HG03521 (cell line): ENCODE measurements around the gene MTMR3.

Experiments
- ATAC-seq: cut with Tn5 transposase; IDR thresholded peaks from one replicate; pipeline ENCODE4 v1.9.1; 2021; ENCODE audit warnings: mild to moderate bottlenecking, moderate library complexity; ENCODE audit not compliant: unreplicated experiment

MTMR3 gene

GRCh38 chr22:29998627-29999384, 115.8 kb downstream of the MTMR3 start:
- no peak for ATAC-seq

- no peak for ATAC-seq
These were observed 117.6 kb downstream of the MTMR3 start for GRCh38 chr22:30000566-30000965.

GRCh38 chr22:30001459-30001858, 118.5 kb downstream of the MTMR3 start:
- ATAC-seq, result no peak

GRCh38 chr22:30002861-30003486, 120.0 kb downstream of the MTMR3 start:
- ATAC-seq, result no peak

- ATAC-seq, result no peak
These were observed 121.1 kb downstream of the MTMR3 start for GRCh38 chr22:30004101-30004500.

- no peak for ATAC-seq
These were observed 121.7 kb downstream of the MTMR3 start for GRCh38 chr22:30004694-30005093.

GRCh38 chr22:30005213-30005857, 122.4 kb downstream of the MTMR3 start:
- ATAC-seq, result no peak

- ATAC-seq, result no peak
These were observed 124.4 kb downstream of the MTMR3 start for GRCh38 chr22:30007361-30007760.

GRCh38 chr22:30008401-30008800, 125.4 kb downstream of the MTMR3 start:
- no peak for ATAC-seq

GRCh38 chr22:30009478-30009877, 126.5 kb downstream of the MTMR3 start:
- no peak for ATAC-seq

- ATAC-seq, result no peak
These were observed 127.9 kb downstream of the MTMR3 start for GRCh38 chr22:30010789-30011405.

- no peak for ATAC-seq
These were observed 130.2 kb downstream of the MTMR3 start for GRCh38 chr22:30013201-30013600.

- no peak for ATAC-seq
These were observed 131.3 kb downstream of the MTMR3 start for GRCh38 chr22:30014244-30014643.

GRCh38 chr22:30015229-30015797, 132.3 kb downstream of the MTMR3 start:
- ATAC-seq, result no peak

GRCh38 chr22:30015846-30016245, 132.9 kb downstream of the MTMR3 start:
- no peak for ATAC-seq

- ATAC-seq, result no peak
These were observed 133.6 kb downstream of the MTMR3 start for GRCh38 chr22:30016596-30016995.

GRCh38 chr22:30017375-30018223, 134.6 kb downstream of the MTMR3 start:
- no peak for ATAC-seq

- no peak for ATAC-seq
These were observed 137.5 kb downstream of the MTMR3 start for GRCh38 chr22:30020511-30020910.

- ATAC-seq, result no peak
These were observed 138.4 kb downstream of the MTMR3 start for GRCh38 chr22:30021338-30021737.

GRCh38 chr22:30021881-30022619, 139.1 kb downstream of the MTMR3 start:
- no peak for ATAC-seq
